ENCODE data around the gene LMOD3. TPM values are rescaled to one million over a fixed set of nuclear protein-coding genes. Genes with fewer than 3 reads are reported as not detected.

The LMOD3 gene
- not detected for total RNA-seq

- H3K4me1 Mint-ChIP-seq = peaks cover 5% of the 10 kb centered on the region
- peaks cover 5% of the 10 kb centered on the region for H3K27me3 Mint-ChIP-seq
- no peak within 1 kb of the TSS for H3K4me3 Mint-ChIP-seq
- H3K9me3 Mint-ChIP-seq = no peaks in the 10 kb centered on the region
- no peak for DNase-seq
- POLR2A ChIA-PET = no interaction called here
- CTCF ChIA-PET = interaction anchor here (0.6 to 4.6 kb wide), 5 partner anchors 17 to 287 kb away, joined by 3 to 58 read pairs (median 11); no protein-coding TSS in a partner anchor
- no peaks in the 10 kb centered on the region for H3K36me3 Mint-ChIP-seq (ENCODE audit: low read depth)
- no peak within 1 kb of the TSS for H3K27ac Mint-ChIP-seq
Observed at GRCh38 chr3:69122403-69122802, at the start of gene LMOD3. LMOD3 (minus strand) TSS chr3:69122595; CDS start chr3:69122386, 209 bp downstream.

- Mint-ChIP-seq H3K27ac (no peak overlapping the region), H3K9me3 (no peaks in the 10 kb centered on the region), H3K4me1 (peaks cover 13% of the 10 kb centered on the region), H3K4me3 (no peak overlapping the region), H3K27me3 (no peaks in the 10 kb centered on the region), H3K36me3 (ENCODE audit: low read depth) (peaks cover 79% of the 10 kb centered on the region)
- ChIA-PET POLR2A (interaction anchor here (1.3 to 1.6 kb wide), 2 partner anchors 9 to 138 kb away, joined by 3 read pairs; no protein-coding TSS in a partner anchor), CTCF (interaction anchor here (2.2 to 4.9 kb wide), 2 partner anchors 11 to 134 kb away, joined by 8 to 28 read pairs; no protein-coding TSS in a partner anchor)
- DNase-seq = no peak
Observed at GRCh38 chr3:69172058-69172457, 49.7 kb upstream of the LMOD3 start.

GRCh38 chr3:69166446-69166845, 44.1 kb upstream of the LMOD3 start:
- CTCF ChIA-PET = interaction anchor here (12.7 kb wide), 1 partner anchor 140 kb away, joined by 271 read pairs; no protein-coding TSS in a partner anchor
- DNase-seq = no peak
- Mint-ChIP-seq H3K27me3 (no peaks in the 10 kb centered on the region), H3K4me3 (no peak overlapping the region), H3K4me1 (peaks cover 4% of the 10 kb centered on the region), H3K27ac (no peak overlapping the region), H3K36me3 (ENCODE audit: low read depth) (peaks cover 35% of the 10 kb centered on the region), H3K9me3 (no peaks in the 10 kb centered on the region)
- POLR2A ChIA-PET = no interaction called here

GRCh38 chr3:69165744-69166143, 43.3 kb upstream of the LMOD3 start:
- Mint-ChIP-seq H3K4me1 (peaks cover 8% of the 10 kb centered on the region), H3K9me3 (no peaks in the 10 kb centered on the region), H3K36me3 (ENCODE audit: low read depth) (peaks cover 28% of the 10 kb centered on the region), H3K4me3 (no peak overlapping the region), H3K27me3 (no peaks in the 10 kb centered on the region), H3K27ac (no peak overlapping the region)
- CTCF ChIA-PET = interaction anchor here (0.8 to 12.7 kb wide), 2 partner anchors 13 to 141 kb away, joined by 5 to 271 read pairs; no protein-coding TSS in a partner anchor
- POLR2A ChIA-PET = interaction anchor here (1.2 kb wide), 1 partner anchor 26 kb away, joined by 3 read pairs; no protein-coding TSS in a partner anchor
- DNase-seq = no peak

- CTCF ChIA-PET = interaction anchor here (12.7 kb wide), 1 partner anchor 143 kb away, joined by 271 read pairs; no protein-coding TSS in a partner anchor
- Mint-ChIP-seq H3K36me3 (ENCODE audit: low read depth) (peaks cover 14% of the 10 kb centered on the region), H3K9me3 (no peaks in the 10 kb centered on the region), H3K4me1 (peaks cover 15% of the 10 kb centered on the region), H3K4me3 (no peak overlapping the region), H3K27ac (no peak overlapping the region), H3K27me3 (no peaks in the 10 kb centered on the region)
- no peak for DNase-seq
- POLR2A ChIA-PET = no interaction called here
Observed at GRCh38 chr3:69164296-69164695, 41.9 kb upstream of the LMOD3 start.

GRCh38 chr3:69162308-69162980, 40.0 kb upstream of the LMOD3 start:
- Mint-ChIP-seq H3K9me3 (no peaks in the 10 kb centered on the region), H3K4me1 (peaks cover 15% of the 10 kb centered on the region), H3K4me3 (no peak overlapping the region), H3K27me3 (peaks cover 2% of the 10 kb centered on the region), H3K36me3 (ENCODE audit: low read depth) (peaks cover 4% of the 10 kb centered on the region), H3K27ac (no peak overlapping the region)
- DNase-seq = no peak
- POLR2A ChIA-PET = interaction anchor here (0.7 to 2.7 kb wide), 6 partner anchors 10 to 144 kb away, joined by 3 to 15 read pairs (median 4); no protein-coding TSS in a partner anchor
- CTCF ChIA-PET = interaction anchor here (0.7 to 12.7 kb wide), 22 partner anchors 9 to 279 kb away, joined by 3 to 271 read pairs (median 6); partner anchors contain the start of gene FRMD4B

GRCh38 chr3:69161587-69162307, 39.4 kb upstream of the LMOD3 start:
- no peak overlapping the region for H3K4me3 Mint-ChIP-seq

GRCh38 chr3:69160525-69160924, 38.1 kb upstream of the LMOD3 start:
- DNase-seq = no peak
- no peak overlapping the region for H3K27ac Mint-ChIP-seq

More at GRCh38 chr3:69161587-69162307, 39.4 kb upstream of the LMOD3 start:
- no peaks in the 10 kb centered on the region for H3K9me3 Mint-ChIP-seq
- no peak overlapping the region for H3K27ac Mint-ChIP-seq
- H3K27me3 Mint-ChIP-seq = peaks cover 7% of the 10 kb centered on the region
- ChIA-PET CTCF (interaction anchor here (0.6 to 12.7 kb wide), 32 partner anchors 9 to 510 kb away, joined by 3 to 271 read pairs (median 5); partner anchors contain the start of gene FRMD4B), POLR2A (interaction anchor here (1.1 to 2.7 kb wide), 5 partner anchors 38 to 145 kb away, joined by 3 to 15 read pairs (median 6); no protein-coding TSS in a partner anchor)
- H3K36me3 Mint-ChIP-seq (ENCODE audit: low read depth) = no peaks in the 10 kb centered on the region
- peak; percentile 42 for DNase-seq
- peaks cover 15% of the 10 kb centered on the region for H3K4me1 Mint-ChIP-seq

GRCh38 chr3:69160107-69160506, 37.7 kb upstream of the LMOD3 start:
- Mint-ChIP-seq H3K9me3 (no peaks in the 10 kb centered on the region), H3K27ac (no peak overlapping the region), H3K4me3 (no peak overlapping the region), H3K36me3 (ENCODE audit: low read depth) (no peaks in the 10 kb centered on the region), H3K27me3 (peaks cover 7% of the 10 kb centered on the region), H3K4me1 (peaks cover 15% of the 10 kb centered on the region)
- POLR2A ChIA-PET = interaction anchor here (1.0 to 2.3 kb wide), 4 partner anchors 40 to 146 kb away, joined by 3 to 7 read pairs (median 4); no protein-coding TSS in a partner anchor
- CTCF ChIA-PET = interaction anchor here (0.7 to 12.7 kb wide), 12 partner anchors 12 to 266 kb away, joined by 3 to 271 read pairs (median 6); no protein-coding TSS in a partner anchor
- no peak for DNase-seq

More at GRCh38 chr3:69160525-69160924, 38.1 kb upstream of the LMOD3 start:
- ChIA-PET POLR2A (interaction anchor here (1.0 to 2.3 kb wide), 6 partner anchors 39 to 146 kb away, joined by 3 to 7 read pairs (median 3); no protein-coding TSS in a partner anchor), CTCF (interaction anchor here (0.7 to 12.7 kb wide), 20 partner anchors 11 to 281 kb away, joined by 3 to 271 read pairs (median 6); no protein-coding TSS in a partner anchor)
- Mint-ChIP-seq H3K9me3 (no peaks in the 10 kb centered on the region), H3K4me3 (peak overlapping the region; percentile 22), H3K4me1 (peaks cover 15% of the 10 kb centered on the region), H3K36me3 (ENCODE audit: low read depth) (no peaks in the 10 kb centered on the region), H3K27me3 (peaks cover 7% of the 10 kb centered on the region)

- ChIA-PET POLR2A (no interaction called here), CTCF (interaction anchor here (1.4 to 1.5 kb wide), 2 partner anchors 12 to 157 kb away, joined by 5 read pairs; no protein-coding TSS in a partner anchor)
- Mint-ChIP-seq H3K36me3 (ENCODE audit: low read depth) (no peaks in the 10 kb centered on the region), H3K4me3 (no peak overlapping the region), H3K9me3 (no peaks in the 10 kb centered on the region), H3K27me3 (peaks cover 7% of the 10 kb centered on the region), H3K4me1 (no peaks in the 10 kb centered on the region), H3K27ac (no peak overlapping the region)
- no peak for DNase-seq
Observed at GRCh38 chr3:69149586-69149985, 27.2 kb upstream of the LMOD3 start.

GRCh38 chr3:69145688-69146087, 23.3 kb upstream of the LMOD3 start:
- no peak overlapping the region for H3K27ac Mint-ChIP-seq
- H3K9me3 Mint-ChIP-seq = no peaks in the 10 kb centered on the region
- DNase-seq = no peak
- CTCF ChIA-PET = interaction anchor here (1.2 to 1.6 kb wide), 5 partner anchors 16 to 265 kb away, joined by 3 to 6 read pairs (median 4); no protein-coding TSS in a partner anchor
- H3K36me3 Mint-ChIP-seq (ENCODE audit: low read depth) = no peaks in the 10 kb centered on the region
- peaks cover 21% of the 10 kb centered on the region for H3K27me3 Mint-ChIP-seq
- POLR2A ChIA-PET = no interaction called here
- no peaks in the 10 kb centered on the region for H3K4me1 Mint-ChIP-seq
- H3K4me3 Mint-ChIP-seq = no peak overlapping the region

GRCh38 chr3:69144631-69145245, 22.3 kb upstream of the LMOD3 start:
- H3K36me3 Mint-ChIP-seq (ENCODE audit: low read depth) = no peaks in the 10 kb centered on the region
- H3K9me3 Mint-ChIP-seq = no peaks in the 10 kb centered on the region
- CTCF ChIA-PET = interaction anchor here (1.2 to 1.6 kb wide), 5 partner anchors 17 to 265 kb away, joined by 3 to 6 read pairs (median 4); no protein-coding TSS in a partner anchor
- H3K4me1 Mint-ChIP-seq = no peaks in the 10 kb centered on the region
- POLR2A ChIA-PET = no interaction called here
- peaks cover 25% of the 10 kb centered on the region for H3K27me3 Mint-ChIP-seq
- no peak overlapping the region for H3K27ac Mint-ChIP-seq
- no peak for DNase-seq
- H3K4me3 Mint-ChIP-seq = no peak overlapping the region

All from activated CD4-positive, alpha-beta memory T cell treated with anti-CD3 and anti-CD28 coated beads, Interleukin-2, amount 10 ng/mL, durations not matched to agents 7 days and 5 days (primary cell).